HG03135 (cell line): ENCODE measurements around the gene ARHGAP26.
"Not testable (repeated sequence)": the region's sequence is repeated elsewhere in the genome, so short reads cannot be mapped to it uniquely, and the experiment has no call there.

Source experiments
- ATAC-seq: cut with Tn5 transposase; IDR thresholded peaks from one replicate; pipeline ENCODE4 v1.9.1; 2021; ENCODE audit warnings: mild to moderate bottlenecking, moderate library complexity; ENCODE audit not compliant: unreplicated experiment

The ARHGAP26 gene

GRCh38 chr5:143102411-143102810, 332.2 kb downstream of the ARHGAP26 start:
- no peak for ATAC-seq

GRCh38 chr5:143105216-143105905, 335.2 kb downstream of the ARHGAP26 start:
- ATAC-seq = no peak

- no peak for ATAC-seq
These were observed 336.0 kb downstream of the ARHGAP26 start for GRCh38 chr5:143106174-143106573.

GRCh38 chr5:143108498-143109128, 338.4 kb downstream of the ARHGAP26 start:
- no peak for ATAC-seq

GRCh38 chr5:143110591-143110990, 340.4 kb downstream of the ARHGAP26 start:
- ATAC-seq = no peak

- no peak for ATAC-seq
These were observed 341.6 kb downstream of the ARHGAP26 start for GRCh38 chr5:143111799-143112198.

GRCh38 chr5:143113461-143113860, 343.3 kb downstream of the ARHGAP26 start:
- ATAC-seq = no peak

- no peak for ATAC-seq
These were observed 344.3 kb downstream of the ARHGAP26 start for GRCh38 chr5:143114481-143114880.

GRCh38 chr5:143115381-143115780, 345.2 kb downstream of the ARHGAP26 start:
- no peak for ATAC-seq

- no peak for ATAC-seq
These were observed 346.6 kb downstream of the ARHGAP26 start for GRCh38 chr5:143116814-143117213.

GRCh38 chr5:143117821-143118220, 347.6 kb downstream of the ARHGAP26 start:
- ATAC-seq = no peak

GRCh38 chr5:143118222-143118621, 348.0 kb downstream of the ARHGAP26 start:
- no peak for ATAC-seq

GRCh38 chr5:143118818-143119217, 348.6 kb downstream of the ARHGAP26 start:
- not testable (repeated sequence) for ATAC-seq

GRCh38 chr5:143119291-143119769, 349.2 kb downstream of the ARHGAP26 start:
- ATAC-seq = no peak

GRCh38 chr5:143119881-143120341, 349.7 kb downstream of the ARHGAP26 start:
- no peak for ATAC-seq

GRCh38 chr5:143120460-143121134, 350.4 kb downstream of the ARHGAP26 start:
- no peak for ATAC-seq

GRCh38 chr5:143121135-143121475, 350.9 kb downstream of the ARHGAP26 start:
- no peak for ATAC-seq

- ATAC-seq = no peak
These were observed 354.4 kb downstream of the ARHGAP26 start for GRCh38 chr5:143124593-143124992.

GRCh38 chr5:143126174-143127019, 356.2 kb downstream of the ARHGAP26 start:
- ATAC-seq = no peak

GRCh38 chr5:143128412-143129071, 358.4 kb downstream of the ARHGAP26 start:
- no peak for ATAC-seq
